GM18858 (cell line): ENCODE measurements around the gene TTC24.
"Not testable (repeated sequence)": the region's sequence is repeated elsewhere in the genome, so short reads cannot be mapped to it uniquely, and the experiment has no call there.

Source experiments
- ATAC-seq: cut with Tn5 transposase; IDR thresholded peaks from one replicate; pipeline ENCODE4 v1.9.1; 2021; ENCODE audit not compliant: unreplicated experiment

TTC24 gene

DNA sequence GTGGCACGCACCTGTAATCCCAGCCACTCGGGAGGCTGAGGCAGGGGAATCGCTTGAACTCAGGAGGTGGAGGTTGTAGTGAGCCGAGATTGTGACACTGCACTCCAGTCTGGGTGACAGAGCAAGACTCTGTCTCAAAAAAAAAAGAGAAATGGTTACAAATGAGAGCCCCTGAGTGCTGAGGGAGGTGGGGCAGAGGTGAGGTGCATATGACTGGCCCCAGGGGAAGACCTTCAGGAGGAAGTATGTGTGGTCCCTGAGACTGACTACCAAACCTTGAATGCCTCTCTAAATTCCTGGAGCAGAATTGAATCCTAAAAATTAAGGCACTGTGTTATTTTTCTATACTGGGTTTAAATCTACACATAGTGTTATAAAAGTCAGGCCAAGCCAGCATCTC, 27.8 kb downstream of the TTC24 start:
- ATAC-seq: not testable (repeated sequence)

DNA sequence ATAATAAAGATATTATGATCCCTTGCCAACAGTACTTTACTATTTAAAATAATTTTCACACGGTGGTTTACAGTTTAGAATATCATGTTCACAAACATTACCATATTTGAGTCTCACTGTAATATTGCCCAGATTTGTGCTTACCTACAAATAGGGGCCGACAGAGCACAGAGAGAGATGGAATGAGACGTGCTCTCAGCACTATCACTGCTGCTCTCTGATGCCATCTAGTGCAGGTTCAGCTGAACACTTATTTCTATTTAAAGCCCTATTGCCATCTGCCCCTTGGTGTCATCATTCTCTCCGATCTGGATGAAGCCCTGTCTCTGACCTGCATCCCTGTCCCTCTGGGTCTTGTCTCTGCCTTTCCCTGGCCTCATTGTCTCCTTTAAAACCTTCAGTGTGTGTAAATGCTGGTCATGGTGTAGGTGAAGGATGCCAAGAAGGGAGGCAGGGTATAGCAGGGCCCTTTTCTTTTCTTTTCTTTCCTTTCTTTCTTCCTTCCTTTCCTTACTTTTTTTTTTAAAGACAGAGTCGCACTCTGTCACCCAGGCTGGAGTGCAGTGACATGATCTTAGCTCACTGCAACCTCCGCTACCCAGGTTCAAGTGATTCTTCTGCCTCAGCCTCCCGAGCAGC, 28.6 kb downstream of the TTC24 start:
- no peak for ATAC-seq

DNA sequence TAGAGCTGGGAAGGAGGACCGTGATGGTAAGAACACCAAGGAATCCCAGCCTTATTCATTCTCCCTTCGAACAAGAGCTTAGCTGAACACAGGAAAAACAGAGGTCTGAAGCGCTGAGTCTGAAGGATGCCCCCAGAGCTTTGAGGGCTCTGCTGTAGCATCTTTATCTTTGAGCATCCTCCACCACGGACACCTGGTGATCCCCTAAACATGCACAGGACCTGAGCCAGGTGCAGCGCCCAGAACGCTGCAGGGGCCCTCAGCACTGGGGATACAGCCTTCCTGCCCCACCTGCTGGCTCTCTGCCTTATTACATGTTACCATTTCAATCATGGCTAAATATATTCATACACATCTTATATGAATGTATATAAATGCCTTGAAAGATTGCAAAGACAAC, 29.5 kb downstream of the TTC24 start:
- ATAC-seq: no peak

DNA sequence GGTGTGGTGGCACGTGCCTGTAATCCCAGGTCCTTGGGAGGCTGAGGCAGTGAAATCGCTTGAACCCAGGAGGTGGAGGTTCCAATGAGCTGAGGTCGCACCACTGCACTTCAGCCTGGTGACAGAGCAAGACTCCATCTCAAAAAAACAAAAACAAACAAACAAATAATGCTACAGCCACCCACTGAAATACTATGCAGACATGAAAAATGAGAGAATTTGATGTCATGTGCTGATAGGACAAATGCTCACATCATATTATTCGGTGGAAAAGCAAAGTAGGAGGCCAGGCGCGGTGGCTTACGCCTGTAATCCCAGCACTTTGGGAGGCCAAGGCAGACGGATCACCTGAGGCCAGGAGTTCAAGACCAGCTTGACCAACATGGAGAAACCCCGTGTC, 30.5 kb downstream of the TTC24 start:
- not testable (repeated sequence) for ATAC-seq

DNA sequence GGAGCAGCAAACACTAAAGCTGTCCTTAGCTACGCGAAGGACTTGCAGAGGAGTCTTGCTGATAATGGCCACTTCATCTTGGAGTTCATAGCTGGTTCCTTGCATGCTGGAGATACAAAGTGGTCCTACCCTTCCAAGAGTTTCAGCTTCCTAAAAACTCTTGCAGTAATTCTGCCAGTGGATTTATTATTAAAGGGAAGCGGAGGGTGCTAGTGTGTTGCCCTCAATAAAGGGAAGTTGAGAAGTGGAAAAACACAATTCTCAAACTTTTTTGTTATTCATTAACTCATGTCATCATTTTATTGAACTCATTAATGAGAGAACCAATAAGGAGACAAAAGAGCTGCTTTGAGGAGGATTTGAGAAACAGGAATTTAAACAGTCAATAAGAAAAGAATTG, 33.1 kb downstream of the TTC24 start:
- ATAC-seq: no peak

DNA sequence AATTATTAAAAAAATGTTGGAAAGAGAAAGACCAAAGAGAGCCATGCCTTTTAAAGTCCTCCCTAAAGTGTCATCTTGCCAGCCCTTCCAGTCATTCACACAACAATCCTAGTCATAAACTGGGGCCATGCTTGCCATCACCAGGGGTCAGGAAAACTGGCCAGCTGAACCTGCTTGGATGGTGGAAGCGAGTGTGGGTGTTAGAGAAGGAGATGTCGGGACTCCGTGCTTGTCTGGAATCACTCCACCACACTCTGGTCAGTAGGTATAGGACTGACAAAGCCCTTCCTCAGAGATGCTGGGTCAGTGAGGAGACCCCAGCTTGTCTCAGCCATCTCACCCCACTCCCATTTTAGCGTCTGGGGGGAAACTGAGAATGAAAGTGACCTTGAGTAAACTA, 36.4 kb downstream of the TTC24 start:
- no peak for ATAC-seq

DNA sequence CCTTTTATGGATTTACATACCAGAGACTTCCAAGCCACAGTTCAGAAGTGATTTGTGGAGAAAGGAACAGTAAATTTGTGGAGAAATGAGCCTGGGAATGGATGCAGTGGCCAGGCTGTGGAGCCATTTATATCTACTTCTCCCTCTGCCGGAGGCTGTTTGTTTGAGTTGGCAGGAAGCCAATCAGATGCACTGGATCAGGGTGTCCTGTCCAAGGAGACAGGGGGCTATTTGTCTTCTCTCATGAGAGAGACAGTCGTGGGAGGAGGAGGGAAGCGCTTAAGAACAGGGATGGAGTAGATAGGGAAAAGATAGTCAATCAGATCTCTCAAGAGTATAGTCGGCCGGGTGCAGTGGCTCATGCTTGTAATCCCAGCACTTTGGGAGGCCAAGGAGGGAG, 36.9 kb downstream of the TTC24 start:
- no peak for ATAC-seq

DNA sequence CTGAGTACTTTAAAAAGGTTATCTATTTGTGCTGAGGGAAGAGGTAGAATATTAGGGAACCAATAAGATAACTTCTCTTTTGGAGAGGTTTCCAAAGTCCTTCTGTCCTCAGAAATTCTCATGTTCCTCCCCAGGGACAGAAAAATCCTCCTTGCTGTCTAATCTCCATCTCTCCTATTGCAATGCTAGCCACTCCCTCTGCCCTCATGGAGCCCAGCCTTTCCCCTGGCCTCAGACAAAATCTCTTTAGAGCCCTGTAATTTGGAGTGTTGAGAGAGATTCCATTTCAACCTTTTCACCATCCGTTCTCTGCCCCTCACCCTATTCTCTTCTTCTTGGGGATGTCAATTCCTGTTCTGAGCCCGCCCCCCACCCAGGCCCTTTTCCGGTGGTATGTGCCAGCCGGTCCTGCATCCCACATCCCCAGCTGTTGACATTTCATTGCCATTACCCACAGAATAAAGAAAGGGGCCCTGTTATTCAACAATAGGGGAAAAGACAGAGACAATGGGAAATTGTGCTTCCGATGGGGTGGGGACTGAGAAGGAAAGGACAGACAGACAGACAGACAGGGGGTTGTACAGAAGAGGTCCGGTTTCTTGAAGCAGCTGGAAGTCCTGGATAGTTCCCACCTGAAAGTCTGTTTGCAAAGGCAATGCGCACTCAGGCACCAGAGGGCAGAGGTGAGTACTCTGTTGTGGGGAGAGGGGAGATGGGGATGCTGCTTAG, 39.5 kb downstream of the TTC24 start, which contains the start of gene HAPLN2:
Gene HAPLN2 (plus strand): TSS at position 563 of the 729 bp plus-strand sequence. CDS start 4,076 bp downstream, outside the sequence.
- no peak for ATAC-seq

DNA sequence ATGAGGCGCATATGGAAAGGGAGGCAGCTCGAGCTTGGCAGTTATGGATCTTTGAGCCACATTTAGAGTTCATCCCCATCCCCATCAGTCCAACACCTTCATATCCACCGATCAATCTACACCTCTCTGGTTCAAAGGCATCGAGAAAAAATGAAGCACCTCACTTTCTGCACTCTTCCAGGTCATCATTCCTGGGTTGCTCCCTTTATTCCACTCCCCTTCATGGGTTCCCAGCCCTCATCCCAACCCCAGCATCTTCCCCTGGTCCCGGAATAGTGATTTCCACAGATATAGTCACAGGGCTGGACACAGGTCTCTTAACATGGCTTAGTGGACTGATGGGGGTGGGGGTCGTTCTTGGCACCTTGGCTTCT, 40.0 kb downstream of the TTC24 start:
- ATAC-seq: no peak

DNA sequence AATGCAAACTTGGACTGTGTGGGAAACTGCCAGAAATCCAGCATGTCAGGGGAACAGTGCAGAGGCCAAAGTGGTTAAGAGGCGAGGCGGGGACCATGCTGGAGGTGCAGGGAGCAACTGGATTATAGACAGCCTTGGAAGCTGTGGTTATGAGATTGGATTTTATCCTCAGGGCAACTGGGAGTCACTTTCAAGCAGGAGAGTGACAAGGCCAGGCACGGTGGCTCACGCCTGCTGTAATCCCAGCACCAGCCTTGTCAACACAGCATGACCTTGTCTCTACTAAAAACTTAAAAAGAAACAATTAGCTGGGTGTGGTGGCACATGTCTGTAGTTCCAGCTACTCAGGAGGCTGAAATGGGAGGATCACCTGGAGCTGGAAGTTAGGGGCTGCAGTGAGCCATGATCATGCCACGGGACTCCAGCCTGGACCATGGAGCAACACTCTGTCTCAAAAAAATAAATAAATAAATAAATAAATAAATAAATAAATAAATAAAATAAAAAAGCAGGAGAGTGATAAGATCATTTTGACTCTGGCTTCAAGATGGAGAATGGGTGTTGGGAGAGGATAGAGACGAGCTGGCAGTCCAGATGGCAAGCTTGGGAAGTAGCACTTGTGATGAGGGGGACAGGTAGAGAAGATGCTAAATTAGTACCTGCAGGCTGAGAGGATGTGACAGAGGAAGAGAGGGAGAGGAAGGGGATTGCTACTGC, 43.2 kb downstream of the TTC24 start:
- ATAC-seq: no peak

DNA sequence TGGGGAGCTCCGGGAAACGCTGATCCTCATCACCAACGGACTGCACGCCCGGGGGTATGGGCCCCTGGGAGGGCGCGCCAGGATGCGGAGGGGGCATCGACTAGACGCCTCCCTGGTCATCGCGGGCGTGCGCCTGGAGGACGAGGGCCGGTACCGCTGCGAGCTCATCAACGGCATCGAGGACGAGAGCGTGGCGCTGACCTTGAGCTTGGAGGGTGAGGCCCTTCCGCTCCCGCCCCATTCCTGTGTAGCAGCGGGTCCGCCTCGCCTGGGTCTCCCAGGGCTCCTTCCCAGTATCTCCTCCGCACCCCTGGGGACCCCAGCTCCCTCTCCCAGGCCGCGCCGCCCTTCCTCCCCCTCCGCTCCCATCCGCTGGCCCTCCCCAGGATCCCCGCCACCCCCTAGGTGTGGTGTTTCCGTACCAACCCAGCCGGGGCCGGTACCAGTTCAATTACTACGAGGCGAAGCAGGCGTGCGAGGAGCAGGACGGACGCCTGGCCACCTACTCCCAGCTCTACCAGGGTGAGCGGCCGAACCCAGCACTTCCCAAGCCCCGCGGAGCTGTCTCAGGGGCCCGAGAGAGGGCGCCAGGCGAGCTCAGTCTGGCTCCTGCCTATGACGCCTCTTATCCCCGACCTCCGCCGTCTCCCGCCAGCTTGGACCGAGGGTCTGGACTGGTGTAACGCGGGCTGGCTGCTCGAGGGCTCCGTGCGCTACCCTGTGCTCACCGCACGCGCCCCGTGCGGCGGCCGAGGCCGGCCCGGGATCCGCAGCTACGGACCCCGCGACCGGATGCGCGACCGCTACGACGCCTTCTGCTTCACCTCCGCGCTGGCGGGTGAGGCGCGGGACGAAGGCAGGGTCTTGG, 44.7 kb downstream of the TTC24 start:
- ATAC-seq: no peak

DNA sequence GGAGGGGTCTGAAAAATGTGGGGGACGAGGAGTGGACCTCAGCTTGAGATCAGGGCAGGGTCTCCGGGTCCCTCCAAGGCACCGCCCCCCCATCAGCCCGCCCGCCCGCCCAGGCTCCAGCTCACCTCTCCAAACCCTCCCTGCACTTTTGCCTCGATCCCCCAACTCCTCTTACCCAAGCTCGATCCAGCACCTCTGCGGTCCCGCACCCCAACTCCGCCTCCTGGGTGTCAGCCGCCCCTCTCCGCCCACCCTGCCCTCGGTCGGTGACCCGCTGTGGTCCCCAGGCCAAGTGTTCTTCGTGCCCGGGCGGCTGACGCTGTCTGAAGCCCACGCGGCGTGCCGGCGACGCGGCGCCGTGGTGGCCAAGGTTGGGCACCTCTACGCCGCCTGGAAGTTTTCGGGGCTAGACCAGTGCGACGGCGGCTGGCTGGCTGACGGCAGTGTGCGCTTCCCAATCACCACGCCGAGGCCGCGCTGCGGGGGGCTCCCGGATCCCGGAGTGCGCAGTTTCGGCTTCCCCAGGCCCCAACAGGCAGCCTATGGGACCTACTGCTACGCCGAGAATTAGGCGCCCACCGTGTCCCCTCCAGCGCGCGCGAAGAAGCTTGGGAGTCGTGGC, 45.4 kb downstream of the TTC24 start:
- no peak for ATAC-seq

DNA sequence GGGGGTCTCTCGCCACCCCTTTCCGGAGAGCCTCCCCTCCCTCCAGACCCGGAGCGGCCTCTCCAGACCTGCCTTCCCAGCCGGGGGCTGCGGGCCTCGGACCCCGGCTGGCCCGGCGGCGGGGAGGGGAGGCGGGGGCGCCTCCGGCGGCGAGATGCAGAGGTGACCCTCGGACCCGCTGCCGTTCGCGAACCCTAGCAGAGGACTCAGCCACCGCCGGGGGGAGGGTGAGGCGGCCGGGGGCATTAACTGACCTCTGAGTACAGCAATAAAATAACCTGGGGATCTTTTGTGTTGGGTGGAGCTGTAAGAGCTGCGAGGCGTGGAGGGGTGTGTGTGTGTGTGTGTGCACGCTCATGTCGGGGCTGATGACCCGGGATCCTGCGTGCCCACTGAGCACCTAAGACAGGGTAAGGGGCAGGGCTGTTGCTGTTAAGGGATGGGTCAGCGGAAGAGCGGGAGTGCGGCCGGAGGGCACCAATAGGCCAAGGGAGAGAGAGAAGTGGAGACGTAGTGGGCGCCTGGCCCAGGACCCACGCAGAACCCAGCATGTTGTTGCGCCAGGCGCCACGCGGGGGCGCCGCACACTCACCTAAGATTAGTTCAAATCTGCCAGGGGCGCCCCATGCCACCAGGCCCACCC, 46.0 kb downstream of the TTC24 start:
- no peak for ATAC-seq

DNA sequence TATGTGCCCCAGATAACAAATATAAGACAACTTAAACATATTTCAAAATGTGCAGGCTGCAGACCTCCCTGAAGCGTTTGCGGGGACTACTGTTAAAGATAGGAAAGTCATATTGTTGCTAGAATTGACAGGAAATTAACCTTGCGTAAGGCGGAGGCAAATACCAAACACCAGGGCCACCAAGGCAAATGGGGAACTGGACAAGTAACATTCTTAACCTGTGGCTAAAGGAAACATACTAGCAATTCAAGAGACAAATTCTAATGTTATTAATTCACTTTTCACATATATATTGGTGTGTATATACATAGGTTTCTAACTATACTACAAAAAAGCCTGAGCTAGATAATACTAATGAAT, 46.5 kb downstream of the TTC24 start:
- ATAC-seq: no peak

DNA sequence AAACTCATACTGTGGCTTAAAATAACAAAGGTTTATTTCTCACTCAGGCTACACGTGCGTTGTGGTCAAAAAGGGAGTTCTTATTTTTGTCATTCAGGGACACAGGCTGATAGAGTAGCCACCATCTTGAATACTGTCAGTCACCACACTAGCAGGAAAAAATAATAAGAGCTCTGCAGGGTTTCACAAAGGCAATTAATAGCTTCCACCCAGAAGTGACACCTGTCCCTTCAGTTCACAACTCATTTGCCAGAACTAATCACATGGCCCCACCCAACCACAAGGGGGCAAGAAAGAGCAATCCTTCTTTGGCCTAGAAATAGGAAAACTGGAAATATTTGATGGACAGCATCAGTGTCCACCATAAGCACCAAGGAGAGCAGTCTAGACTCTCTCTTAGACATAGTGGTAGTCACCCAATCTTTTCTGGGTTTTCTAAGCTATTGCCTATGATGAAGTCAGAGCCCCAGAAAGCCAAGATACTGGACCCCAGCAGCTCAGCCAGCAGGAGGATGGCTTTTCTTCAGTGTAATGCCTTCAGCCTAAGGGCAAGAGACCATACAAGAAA, 47.9 kb downstream of the TTC24 start:
- ATAC-seq: no peak

DNA sequence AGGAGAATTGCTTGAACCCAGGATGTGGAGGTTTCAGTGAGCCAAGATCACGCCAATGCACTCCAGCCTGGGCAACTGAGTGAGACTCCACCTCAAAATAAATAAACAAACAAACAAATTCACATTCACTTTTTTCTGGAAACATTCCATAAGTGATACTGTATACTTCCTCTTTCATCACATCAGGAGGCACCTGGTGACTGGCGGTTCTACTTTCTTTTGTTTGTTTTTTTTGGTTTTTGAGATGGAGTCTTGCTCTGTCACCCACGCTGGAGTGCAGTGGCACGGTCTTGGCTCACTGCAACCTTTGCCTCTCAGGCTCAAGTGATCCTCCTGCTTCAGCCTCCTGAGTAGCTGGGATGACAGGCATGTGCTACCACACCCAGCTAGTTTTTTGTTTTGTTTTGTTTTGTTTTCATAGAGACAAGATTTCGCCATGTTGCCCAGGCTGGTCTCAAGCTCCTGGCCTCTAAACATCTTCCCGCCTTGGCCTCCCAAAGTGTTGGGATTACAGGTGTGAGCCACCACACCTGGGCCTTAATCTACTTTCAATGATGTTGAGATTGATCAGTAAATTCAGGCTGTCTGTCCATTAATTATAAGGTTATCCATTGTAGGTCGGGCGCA, 50.4 kb downstream of the TTC24 start:
- ATAC-seq: no peak

DNA sequence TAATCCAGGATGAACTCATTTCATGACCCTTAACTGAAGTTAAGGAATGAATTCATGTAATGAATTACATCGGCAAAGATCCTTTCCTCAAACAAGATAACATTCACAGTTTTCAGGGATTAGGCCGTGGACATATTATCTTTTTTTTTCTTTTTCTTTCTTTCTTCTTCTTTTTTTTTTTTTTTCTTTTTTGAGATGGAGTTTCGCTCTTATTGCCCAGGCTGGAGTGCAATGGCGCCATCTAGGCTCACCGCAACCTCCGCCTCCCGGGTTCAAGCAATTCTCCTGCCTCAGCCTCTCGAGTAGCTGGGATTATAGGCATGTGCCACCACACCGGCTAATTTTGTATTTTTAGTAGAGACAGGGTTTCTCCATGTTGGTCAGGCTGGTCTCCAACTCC, 51.6 kb downstream of the TTC24 start:
- ATAC-seq: not testable (repeated sequence)

DNA sequence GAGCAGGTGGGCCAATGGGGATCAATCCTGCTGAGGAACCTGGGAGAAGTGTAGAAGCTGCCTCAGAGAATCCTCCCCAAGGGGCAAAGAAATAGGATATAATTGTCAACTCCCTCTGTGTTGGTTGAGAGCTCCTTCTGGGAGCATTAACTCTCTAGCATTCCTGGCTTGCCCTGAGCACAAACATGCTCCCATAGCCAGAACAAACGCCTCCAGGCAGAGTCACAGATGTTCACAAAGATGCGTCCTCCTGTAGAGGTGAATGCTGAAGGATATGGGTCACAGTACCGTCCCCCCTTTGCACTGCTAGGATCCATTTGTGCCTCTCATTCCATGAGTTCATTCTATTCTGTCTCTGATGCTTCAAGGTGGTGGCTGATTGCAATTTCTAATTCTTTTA, 52.8 kb downstream of the TTC24 start:
- ATAC-seq: no peak
